Measurements from ENCODE around the gene OR13C2. TPM values are rescaled to one million over a fixed set of nuclear protein-coding genes. Genes with fewer than 3 reads are reported as not detected.
A peak's percentile ranks its signal among the peaks of the same experiment; 100 is the strongest.
"Not testable (repeated sequence)": the region's sequence is repeated elsewhere in the genome, so short reads cannot be mapped to it uniquely, and the experiment has no call there.

Gene OR13C2, protein sequence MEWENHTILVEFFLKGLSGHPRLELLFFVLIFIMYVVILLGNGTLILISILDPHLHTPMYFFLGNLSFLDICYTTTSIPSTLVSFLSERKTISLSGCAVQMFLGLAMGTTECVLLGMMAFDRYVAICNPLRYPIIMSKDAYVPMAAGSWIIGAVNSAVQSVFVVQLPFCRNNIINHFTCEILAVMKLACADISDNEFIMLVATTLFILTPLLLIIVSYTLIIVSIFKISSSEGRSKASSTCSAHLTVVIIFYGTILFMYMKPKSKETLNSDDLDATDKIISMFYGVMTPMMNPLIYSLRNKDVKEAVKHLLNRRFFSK
- not detected for total RNA-seq
- long read RNA-seq, result 0 reads

DNA sequence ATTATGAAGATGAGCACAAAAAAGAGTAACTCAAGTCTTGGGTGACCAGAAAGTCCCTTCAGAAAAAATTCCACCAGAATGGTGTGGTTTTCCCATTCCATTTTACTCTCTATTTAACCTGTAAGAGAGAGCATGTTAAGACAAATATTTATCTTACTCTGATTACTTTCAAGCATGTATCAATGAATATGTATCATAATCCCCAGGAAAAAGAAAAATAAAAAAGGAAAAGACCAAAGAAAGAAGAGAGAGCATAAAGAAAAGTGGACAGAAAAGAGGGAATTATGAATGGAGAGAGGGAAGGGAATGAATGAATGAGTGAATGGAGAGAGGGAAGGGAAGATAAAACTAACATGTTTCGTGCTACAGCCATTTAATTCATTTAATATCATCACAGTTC, at the start of gene OR13C2:
OR13C2 (minus strand) TSS at position 101 of the 400 bp plus-strand sequence; CDS start at position 101, 0 bp downstream.
- H3K36me3 ChIP-seq; DNase-seq; intact Hi-C loops (cut with DNase I); H3K27me3 ChIP-seq; H3K4me1 ChIP-seq; H3K9me3 ChIP-seq; H3K4me3 ChIP-seq; H3K27ac ChIP-seq; ATAC-seq: not testable (repeated sequence)

- Histone ChIP-seq H3K4me1 (no peaks in the 10 kb centered on the region), H3K27me3 (no peaks in the 10 kb centered on the region), H3K9me3 (no peaks in the 10 kb centered on the region), H3K27ac (no peak overlapping the region), H3K4me3 (no peak overlapping the region), H3K36me3 (no peaks in the 10 kb centered on the region)
- intact Hi-C loops (cut with DNase I), result no loop called here
- no peak for ATAC-seq
- DNase-seq, result no peak
- TF ChIP-seq, protein P1, sequence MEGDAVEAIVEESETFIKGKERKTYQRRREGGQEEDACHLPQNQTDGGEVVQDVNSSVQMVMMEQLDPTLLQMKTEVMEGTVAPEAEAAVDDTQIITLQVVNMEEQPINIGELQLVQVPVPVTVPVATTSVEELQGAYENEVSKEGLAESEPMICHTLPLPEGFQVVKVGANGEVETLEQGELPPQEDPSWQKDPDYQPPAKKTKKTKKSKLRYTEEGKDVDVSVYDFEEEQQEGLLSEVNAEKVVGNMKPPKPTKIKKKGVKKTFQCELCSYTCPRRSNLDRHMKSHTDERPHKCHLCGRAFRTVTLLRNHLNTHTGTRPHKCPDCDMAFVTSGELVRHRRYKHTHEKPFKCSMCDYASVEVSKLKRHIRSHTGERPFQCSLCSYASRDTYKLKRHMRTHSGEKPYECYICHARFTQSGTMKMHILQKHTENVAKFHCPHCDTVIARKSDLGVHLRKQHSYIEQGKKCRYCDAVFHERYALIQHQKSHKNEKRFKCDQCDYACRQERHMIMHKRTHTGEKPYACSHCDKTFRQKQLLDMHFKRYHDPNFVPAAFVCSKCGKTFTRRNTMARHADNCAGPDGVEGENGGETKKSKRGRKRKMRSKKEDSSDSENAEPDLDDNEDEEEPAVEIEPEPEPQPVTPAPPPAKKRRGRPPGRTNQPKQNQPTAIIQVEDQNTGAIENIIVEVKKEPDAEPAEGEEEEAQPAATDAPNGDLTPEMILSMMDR (IDR thresholded peaks at IDR 0.05), result no peak
Measured at GRCh38 chr9:104635456-104635855, 30.0 kb upstream of the OR13C2 start.

DNA sequence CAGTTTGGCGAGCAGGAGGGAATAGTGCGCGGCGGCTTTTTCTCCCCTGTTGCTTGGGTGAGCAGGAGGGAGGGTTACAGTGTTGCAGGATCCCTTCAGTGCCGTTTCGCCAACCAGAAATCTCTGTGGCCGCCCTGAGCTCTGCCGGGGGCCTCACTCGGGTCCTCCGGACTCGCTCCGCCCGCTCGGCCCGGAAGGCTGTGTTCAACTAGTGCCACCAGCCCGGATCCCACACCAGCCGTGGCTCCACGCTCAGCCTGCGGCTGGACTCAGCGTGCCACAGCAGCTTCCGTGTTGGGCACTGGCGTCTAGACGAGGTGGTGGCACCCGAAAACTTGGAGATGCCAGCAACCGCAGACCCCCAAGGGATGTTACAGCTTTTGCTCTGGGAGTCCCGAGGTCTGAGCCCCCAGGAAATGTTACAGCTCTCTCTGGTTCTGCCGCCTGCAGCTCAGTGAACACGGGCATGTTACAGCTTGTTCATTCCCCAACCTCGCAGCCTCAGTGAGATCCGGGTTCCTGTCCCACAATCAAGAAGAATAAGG, 28.6 kb upstream of the OR13C2 start:
- Histone ChIP-seq H3K27me3 (no peaks in the 10 kb centered on the region), H3K27ac (no peak overlapping the region), H3K36me3 (no peaks in the 10 kb centered on the region), H3K4me3 (no peak overlapping the region), H3K4me1 (no peaks in the 10 kb centered on the region), H3K9me3 (no peaks in the 10 kb centered on the region)
- no peak for DNase-seq
- TF ChIP-seq, protein P1 (IDR thresholded peaks at IDR 0.05), result no peak
- intact Hi-C loops (cut with DNase I), result no loop called here
- peak; percentile 32 for ATAC-seq

- intact Hi-C loops (cut with DNase I), result not testable (repeated sequence)
Measured at GRCh38 chr9:104625964-104626363, 20.5 kb upstream of the OR13C2 start.

GRCh38 chr9:104618104-104618503, 12.7 kb upstream of the OR13C2 start, which contains the start of gene OR13C9:
OR13C9 (minus strand) TSS chr9:104618204; CDS start chr9:104618204, 0 bp downstream.
- Histone ChIP-seq H3K27ac (no peak within 1 kb of the TSS), H3K27me3 (no peaks in the 10 kb centered on the region), H3K36me3 (no peaks in the 10 kb centered on the region), H3K9me3 (no peaks in the 10 kb centered on the region), H3K4me3 (no peak within 1 kb of the TSS), H3K4me1 (no peaks in the 10 kb centered on the region)
- TF ChIP-seq, protein P1 (IDR thresholded peaks at IDR 0.05), result no peak
- intact Hi-C loops (cut with DNase I), result no loop called here
- no peak for DNase-seq
- no peak for ATAC-seq

More at GRCh38 chr9:104625964-104626363, 20.5 kb upstream of the OR13C2 start:
- not testable (repeated sequence) for H3K4me1 ChIP-seq, H3K9me3 ChIP-seq, H3K27ac ChIP-seq, ATAC-seq, DNase-seq, H3K27me3 ChIP-seq, H3K4me3 ChIP-seq, H3K36me3 ChIP-seq

DNA sequence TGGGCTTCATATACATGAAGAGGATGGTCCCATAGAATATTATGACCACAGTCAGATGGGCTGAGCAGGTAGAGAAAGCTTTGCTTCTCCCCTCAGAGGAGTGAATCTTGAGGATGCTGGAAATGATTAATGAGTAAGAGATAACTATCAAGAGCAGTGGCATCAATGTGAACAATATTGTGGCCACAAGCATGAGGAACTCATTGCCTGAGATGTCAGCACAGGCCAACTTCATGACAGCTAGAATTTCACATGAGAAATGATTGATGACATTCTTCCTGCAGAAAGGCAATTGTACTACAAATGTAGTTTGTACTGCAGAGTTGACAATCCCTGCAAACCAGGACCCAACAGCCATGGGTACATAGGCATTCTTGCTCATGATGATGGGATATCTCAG, 12.0 kb upstream of the OR13C2 start:
- Histone ChIP-seq H3K9me3 (no peaks in the 10 kb centered on the region), H3K4me1 (no peaks in the 10 kb centered on the region), H3K27me3 (no peaks in the 10 kb centered on the region), H3K27ac (no peak overlapping the region), H3K4me3 (no peak overlapping the region), H3K36me3 (no peaks in the 10 kb centered on the region)
- TF ChIP-seq, protein P1 (IDR thresholded peaks at IDR 0.05), result no peak
- intact Hi-C loops (cut with DNase I), result no loop called here
- DNase-seq, result no peak
- ATAC-seq, result no peak
